HG03045 (cell line): Measurements from ENCODE around the gene RAVER2.

Experiments used
- ATAC-seq: cut with Tn5 transposase; IDR thresholded peaks from one replicate; pipeline ENCODE4 v1.9.1; 2021; ENCODE audit warnings: mild to moderate bottlenecking, moderate library complexity; ENCODE audit not compliant: unreplicated experiment

RAVER2 gene

DNA sequence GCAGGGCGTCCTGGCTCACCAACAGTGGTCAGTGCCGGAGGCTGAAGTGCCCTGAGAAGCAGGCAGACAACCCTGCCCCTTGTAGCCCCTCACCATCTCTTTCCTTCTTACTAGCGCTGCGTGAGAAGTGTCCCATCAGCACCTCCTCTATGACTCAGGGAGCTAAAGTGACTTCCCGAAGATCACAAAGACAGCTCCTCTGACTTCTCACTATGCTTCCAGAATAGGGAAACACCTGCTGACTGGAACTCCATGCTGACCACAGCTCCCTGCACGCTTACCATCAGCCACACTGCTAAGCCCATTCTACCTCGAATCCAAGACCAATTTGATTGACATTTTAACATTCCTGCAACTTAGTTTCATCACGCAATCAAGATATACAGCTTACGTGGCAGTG is 128.7 kb downstream of the RAVER2 start:
- no peak for ATAC-seq

DNA sequence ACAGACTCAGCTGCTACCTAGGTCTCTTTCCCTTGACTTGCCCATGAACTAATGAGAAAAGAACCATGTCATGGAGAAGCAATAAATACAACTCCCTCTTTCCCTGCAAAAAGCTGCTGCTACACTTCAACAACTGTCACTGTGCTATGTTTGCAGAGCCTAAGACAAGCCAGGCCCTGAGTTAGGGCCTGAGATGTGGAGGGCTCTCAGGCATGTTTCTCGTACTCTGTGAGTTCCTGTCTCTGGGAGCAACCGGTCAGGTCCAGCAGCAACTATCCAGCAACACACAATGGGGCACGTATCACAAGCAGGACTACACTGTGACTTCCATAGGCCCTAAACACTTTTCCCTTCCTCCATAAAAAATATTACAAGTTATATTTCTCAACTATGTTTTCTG is 129.8 kb downstream of the RAVER2 start:
- no peak for ATAC-seq

DNA sequence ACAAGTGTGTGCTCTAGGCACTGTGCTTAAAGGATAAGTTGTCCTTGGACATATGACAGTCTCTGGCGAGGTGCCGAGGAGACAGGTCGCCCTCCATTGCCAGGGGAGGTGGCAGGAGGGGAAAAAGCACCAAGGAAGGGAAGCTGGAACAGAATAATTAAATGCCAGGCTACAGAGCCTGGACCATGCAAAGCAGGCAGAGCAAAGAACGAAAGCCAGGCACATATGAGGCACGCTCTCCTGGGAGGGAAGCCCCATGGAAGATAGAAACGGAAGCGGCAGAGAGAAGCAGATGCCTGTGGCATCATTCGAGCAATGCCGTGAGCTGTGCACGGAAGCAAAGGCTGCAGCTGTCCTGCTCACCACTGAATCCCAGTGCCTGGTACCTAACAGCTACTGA is 130.2 kb downstream of the RAVER2 start:
- ATAC-seq = no peak

DNA sequence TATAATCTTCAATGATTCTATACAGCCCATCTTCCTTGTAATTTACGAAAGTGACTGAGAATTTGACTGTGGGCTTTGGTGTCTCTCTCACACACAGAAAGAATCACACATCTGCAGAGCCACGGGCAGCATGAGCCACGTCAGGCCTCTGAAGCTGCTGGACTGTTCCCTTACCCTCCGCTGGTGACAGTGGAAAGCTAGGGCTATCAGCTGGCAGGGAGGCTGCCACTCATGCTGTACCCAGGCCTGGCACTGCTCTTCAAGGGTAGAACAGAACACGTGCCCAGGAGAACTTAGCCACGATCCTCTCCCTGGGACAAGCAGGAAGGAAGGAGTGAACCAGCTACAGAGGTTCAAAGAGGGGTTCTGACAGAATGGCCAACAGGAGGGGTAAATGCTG is 130.7 kb downstream of the RAVER2 start:
- no peak for ATAC-seq

DNA sequence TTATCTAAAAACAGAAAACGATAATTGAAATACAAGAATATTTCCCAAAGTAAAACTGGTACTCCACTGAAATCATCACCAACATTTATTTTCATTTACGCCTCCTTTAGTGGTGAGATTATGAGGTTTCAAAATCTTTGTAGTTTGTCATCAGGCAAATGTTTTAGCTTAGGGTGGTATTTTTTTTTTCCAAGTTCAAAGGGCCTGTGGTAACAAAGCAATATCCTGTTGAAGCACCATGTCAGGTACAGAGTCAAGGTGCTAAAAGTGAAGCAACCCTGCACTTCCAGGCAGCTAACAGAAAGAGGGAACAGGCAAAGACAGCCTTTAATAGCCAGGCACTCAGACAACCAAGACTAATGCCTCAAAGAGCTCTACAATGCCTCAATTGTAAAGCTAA is 132.3 kb downstream of the RAVER2 start:
- ATAC-seq = no peak

DNA sequence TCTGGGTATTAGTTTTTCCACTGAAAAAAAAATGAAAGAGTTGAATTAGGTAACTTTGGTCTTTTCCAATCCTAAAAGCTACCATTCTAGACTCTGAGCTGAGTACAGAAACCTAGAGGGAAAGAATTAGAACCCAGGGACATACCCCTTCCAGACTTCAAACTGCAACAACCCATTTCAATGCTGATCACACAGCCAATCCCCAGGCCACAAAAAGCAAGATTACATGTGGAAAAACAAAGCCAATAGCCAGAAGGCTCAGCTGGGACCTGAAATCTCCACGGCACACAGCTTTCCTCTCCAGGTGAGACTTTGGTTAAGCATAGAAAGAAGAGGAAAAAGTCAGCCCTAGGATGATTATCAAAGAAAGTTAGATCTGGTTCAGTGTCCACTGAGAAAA is 132.7 kb downstream of the RAVER2 start:
- ATAC-seq = no peak

DNA sequence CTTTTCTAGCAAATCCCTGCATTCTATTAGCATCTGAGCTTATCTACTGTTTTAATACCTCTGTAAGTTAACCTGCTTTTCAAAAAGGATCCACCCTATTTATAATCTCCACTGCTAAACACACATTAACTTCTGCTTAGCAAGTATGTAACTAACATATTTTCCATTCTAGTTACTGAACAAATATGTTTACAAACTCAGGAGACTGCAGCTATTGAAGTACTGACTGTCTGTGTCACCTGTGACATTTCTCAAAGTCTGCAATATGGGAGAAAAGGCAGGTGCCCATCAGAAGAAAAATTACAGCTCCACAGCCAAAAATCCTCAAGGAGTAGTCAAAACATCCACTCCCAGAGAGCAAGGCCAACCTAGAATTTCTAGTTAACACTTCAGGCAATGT is 133.2 kb downstream of the RAVER2 start:
- no peak for ATAC-seq

DNA sequence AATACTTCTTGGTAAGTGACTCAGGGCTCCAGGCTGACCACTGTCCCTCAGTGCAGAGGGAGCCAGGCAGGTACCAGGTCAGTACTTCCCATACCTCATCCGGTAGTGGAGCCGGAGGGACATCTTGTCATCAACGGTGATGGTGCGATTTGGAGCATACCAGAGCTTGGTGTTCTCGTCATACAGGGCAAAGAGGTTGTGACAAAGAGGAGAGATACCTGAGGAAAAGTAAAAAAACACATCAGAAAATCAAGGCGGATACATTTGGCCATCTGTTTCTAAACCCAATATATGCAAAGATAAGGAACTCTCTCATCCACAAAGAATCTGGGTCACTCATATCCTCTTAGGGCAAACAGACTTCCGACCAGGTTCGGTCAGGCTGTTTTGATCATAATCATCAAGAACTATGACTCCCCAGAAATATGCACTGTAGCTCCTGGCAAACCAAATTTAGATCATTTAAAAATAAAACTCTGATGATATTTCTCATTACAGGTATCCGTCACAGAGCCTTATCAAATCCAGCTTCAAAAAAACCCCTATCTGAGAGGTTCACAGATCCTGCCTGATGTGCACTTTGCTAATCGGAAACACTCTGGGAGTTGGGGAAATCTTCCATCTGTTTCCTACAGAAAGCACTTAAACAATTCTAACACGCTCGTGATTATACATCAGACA is 134.2 kb downstream of the RAVER2 start:
- ATAC-seq = no peak

DNA sequence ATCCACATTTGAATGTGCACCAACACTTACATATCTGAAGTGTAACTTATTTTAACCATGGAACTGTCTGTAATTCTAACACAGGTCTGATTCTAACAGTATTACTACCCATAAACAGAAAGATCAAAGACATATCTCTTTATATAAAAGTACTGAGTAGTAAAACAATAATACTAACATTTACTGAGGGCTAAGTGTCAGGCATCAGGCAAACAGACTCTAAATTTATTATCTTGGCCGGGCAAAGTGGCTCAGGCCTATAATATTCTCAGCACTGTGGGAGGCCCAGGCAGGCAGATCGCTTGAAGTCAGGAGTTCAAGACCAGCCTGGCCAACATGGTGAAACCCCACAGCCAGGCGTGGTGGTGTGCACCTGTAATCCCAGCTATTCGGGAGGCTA is 135.6 kb downstream of the RAVER2 start:
- no peak for ATAC-seq

DNA sequence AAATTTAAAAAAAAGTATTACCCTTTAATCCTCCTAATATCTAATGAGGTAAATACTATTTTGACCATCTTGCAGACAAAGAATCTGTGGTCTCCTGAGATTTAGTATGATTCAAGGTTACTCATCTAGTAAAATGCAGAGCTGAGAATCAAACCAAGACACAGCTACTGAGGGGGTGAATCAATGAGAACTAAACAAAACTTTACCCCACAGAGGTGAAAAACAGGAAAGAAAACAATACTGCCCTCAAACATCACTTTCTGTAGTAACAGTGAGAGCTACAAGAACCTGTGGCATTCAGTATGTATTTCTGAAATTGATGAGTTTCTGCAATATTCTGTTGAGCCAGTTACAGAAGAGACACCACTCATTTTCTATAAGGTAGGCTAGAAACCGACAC is 136.4 kb downstream of the RAVER2 start:
- no peak for ATAC-seq
